ENCODE measurements around the gene DDX19B.
"Not testable (repeated sequence)": the region's sequence is repeated elsewhere in the genome, so short reads cannot be mapped to it uniquely, and the experiment has no call there.

DDX19B gene

GRCh38 chr16:70298988-70299938, at the start of gene DDX19B:
Gene DDX19B (plus strand): TSS chr16:70299186. CDS start chr16:70299298, 112 bp downstream.
- TF ChIP-seq POLR2A (IDR thresholded peaks at IDR 0.05; ENCODE audit: low read depth, low read length) = peak; percentile 78
- peak; percentile 52 for FAIRE-seq
- DNase-seq (ENCODE audit: insufficient read length, low spot score) = peak; percentile 75

- DNase-seq (ENCODE audit: insufficient read length, low spot score); FAIRE-seq: not testable (repeated sequence)
Measured at GRCh38 chr16:70249697-70250096, 49.3 kb upstream of the DDX19B start.

GRCh38 chr16:70250748-70251628, 48.0 kb upstream of the DDX19B start:
- DNase-seq (ENCODE audit: insufficient read length, low spot score) (peak; percentile 49), FAIRE-seq (no peak)
- no peak for TF ChIP-seq POLR2A (IDR thresholded peaks at IDR 0.05; ENCODE audit: low read depth, low read length)

- FAIRE-seq (peak; percentile 62), DNase-seq (ENCODE audit: insufficient read length, low spot score) (peak; percentile 96)
- TF ChIP-seq POLR2A (IDR thresholded peaks at IDR 0.05; ENCODE audit: low read depth, low read length) = peak; percentile 78
Measured at GRCh38 chr16:70251629-70252354, 47.2 kb upstream of the DDX19B start, which contains the start of gene EXOSC6. Gene EXOSC6 (minus strand): TSS chr16:70251940. CDS start chr16:70251900, 40 bp downstream.

GRCh38 chr16:70252355-70252988, 46.5 kb upstream of the DDX19B start:
- FAIRE-seq (no peak), DNase-seq (ENCODE audit: insufficient read length, low spot score) (peak; percentile 33)
- TF ChIP-seq POLR2A (IDR thresholded peaks at IDR 0.05; ENCODE audit: low read depth, low read length) = no peak

GRCh38 chr16:70253291-70254106, 45.5 kb upstream of the DDX19B start:
- DNase-seq (ENCODE audit: insufficient read length, low spot score) (peak; percentile 40), FAIRE-seq (no peak)
- TF ChIP-seq POLR2A (IDR thresholded peaks at IDR 0.05; ENCODE audit: low read depth, low read length) = no peak

GRCh38 chr16:70254180-70254964, 44.6 kb upstream of the DDX19B start:
- no peak for FAIRE-seq
- TF ChIP-seq POLR2A (IDR thresholded peaks at IDR 0.05; ENCODE audit: low read depth, low read length) = no peak
- no peak for DNase-seq (ENCODE audit: insufficient read length, low spot score)

- DNase-seq (ENCODE audit: insufficient read length, low spot score) (no peak), FAIRE-seq (no peak)
- no peak for TF ChIP-seq POLR2A (IDR thresholded peaks at IDR 0.05; ENCODE audit: low read depth, low read length)
Measured at GRCh38 chr16:70254965-70255286, 44.1 kb upstream of the DDX19B start.

GRCh38 chr16:70255574-70255973, 43.4 kb upstream of the DDX19B start:
- FAIRE-seq = no peak

GRCh38 chr16:70257391-70257790, 41.6 kb upstream of the DDX19B start:
- DNase-seq (ENCODE audit: insufficient read length, low spot score) = no peak
- TF ChIP-seq POLR2A (IDR thresholded peaks at IDR 0.05; ENCODE audit: low read depth, low read length) = no peak

More at GRCh38 chr16:70255574-70255973, 43.4 kb upstream of the DDX19B start:
- TF ChIP-seq POLR2A (IDR thresholded peaks at IDR 0.05; ENCODE audit: low read depth, low read length) = no peak
- no peak for DNase-seq (ENCODE audit: insufficient read length, low spot score)

GRCh38 chr16:70258065-70258464, 40.9 kb upstream of the DDX19B start:
- DNase-seq (ENCODE audit: insufficient read length, low spot score) (no peak), FAIRE-seq (no peak)
- no peak for TF ChIP-seq POLR2A (IDR thresholded peaks at IDR 0.05; ENCODE audit: low read depth, low read length)

More at GRCh38 chr16:70257391-70257790, 41.6 kb upstream of the DDX19B start:
- no peak for FAIRE-seq

- TF ChIP-seq POLR2A (IDR thresholded peaks at IDR 0.05; ENCODE audit: low read depth, low read length) = no peak
- FAIRE-seq = no peak
- DNase-seq (ENCODE audit: insufficient read length, low spot score) = no peak
Measured at GRCh38 chr16:70258946-70259345, 40.0 kb upstream of the DDX19B start.

GRCh38 chr16:70259903-70260302, 39.1 kb upstream of the DDX19B start:
- not testable (repeated sequence) for FAIRE-seq; DNase-seq (ENCODE audit: insufficient read length, low spot score)
